Liver (tissue), 3 donors: ENCODE measurements around the gene PIEZO2.

Source experiments
- ATF3 ChIP-seq: IDR thresholded peaks from 2 replicates; pipeline ENCODE4 v1.6.1; 2016; ENCODE audit warnings: antibody characterized with exemption
- EGR1 ChIP-seq, 2 donors: IDR thresholded peaks; 2 replicates each; pipeline ENCODE4 v1.6.1; 2016 to 2018; ENCODE audit warnings: antibody characterized with exemption in 2 of 2, low read depth in 2 of 2
- FOXA1 ChIP-seq: IDR thresholded peaks from 2 replicates; pipeline ENCODE4 v1.6.1; 2016; ENCODE audit warnings: antibody characterized with exemption
- FOXA2 ChIP-seq: IDR thresholded peaks from 2 replicates; pipeline ENCODE4 v1.6.1; 2016; ENCODE audit warnings: antibody characterized with exemption
- GABPA ChIP-seq, 2 donors: IDR thresholded peaks in 1 of 2; conservative IDR thresholded peaks in 1 of 2; 2 replicates each; pipeline ENCODE4 v1.6.1; 2016; ENCODE audit warnings: antibody characterized with exemption in 2 of 2, mild to moderate bottlenecking in 1 of 2, moderate library complexity in 1 of 2
- HNF4A ChIP-seq, 2 donors: conservative IDR thresholded peaks; 2 replicates each; pipeline ENCODE4 v1.6.1; 2016; ENCODE audit warnings: antibody characterized with exemption in 2 of 2, mild to moderate bottlenecking in 2 of 2
- JUND ChIP-seq, 2 donors: IDR thresholded peaks; 2 replicates each; pipeline ENCODE4 v1.6.1; 2016; ENCODE audit warnings: antibody characterized with exemption in 2 of 2
- NR2F2 ChIP-seq: IDR thresholded peaks from 2 replicates; pipeline ENCODE4 v1.6.1; 2016; ENCODE audit warnings: antibody characterized with exemption
- RAD21 ChIP-seq, 2 donors: IDR thresholded peaks; 2 replicates each; pipeline ENCODE4 v1.6.1; 2016; ENCODE audit warnings: antibody characterized with exemption in 2 of 2, mild to moderate bottlenecking in 2 of 2
- SP1 ChIP-seq: IDR thresholded peaks from 2 replicates; pipeline ENCODE4 v1.6.1; 2018; ENCODE audit warnings: antibody characterized with exemption, mild to moderate bottlenecking
- TAF1 ChIP-seq: conservative IDR thresholded peaks from 2 replicates; pipeline ENCODE4 v1.6.1; 2016; ENCODE audit warnings: antibody characterized with exemption, mild to moderate bottlenecking
- YY1 ChIP-seq: IDR thresholded peaks from 2 replicates; pipeline ENCODE4 v1.6.1; 2016; ENCODE audit warnings: antibody characterized with exemption, mild to moderate bottlenecking
- TF ChIP-seq, protein P1 (sequence below): fragments of 150-350 bp; IDR thresholded peaks from 2 replicates; pipeline ENCODE4 v1.5.1; 2017; ENCODE audit warnings: improper control_type of control experiment, low read depth, low read length; ENCODE audit not compliant: missing input control
- TF ChIP-seq, protein P2 (sequence below): IDR thresholded peaks from 2 replicates; pipeline ENCODE4 v1.6.1; 2016; ENCODE audit warnings: antibody characterized with exemption
- donor health status: healthy.
- donor health status: healthy.

DNA sequence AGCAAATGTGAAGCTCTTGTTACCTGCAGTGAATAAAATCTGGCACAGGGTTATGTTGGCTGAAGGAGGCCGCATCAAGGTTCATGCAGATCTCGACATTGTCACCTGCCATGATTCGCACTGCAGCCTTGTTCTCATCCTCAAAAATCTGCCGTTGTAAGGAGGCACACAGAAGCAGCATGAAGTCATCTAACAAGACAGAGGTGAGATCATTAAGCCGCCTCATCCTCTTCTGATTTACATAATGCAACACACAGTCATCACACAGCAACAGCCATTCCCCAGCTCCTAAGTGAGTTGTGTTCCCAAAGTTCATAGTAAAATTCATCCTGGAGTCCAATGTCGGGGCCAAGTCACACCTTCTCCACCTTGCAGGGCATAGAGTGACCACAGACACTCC lies 391.4 kb downstream of the PIEZO2 start:
- no peak for TF ChIP-seq SP1
- TF ChIP-seq, protein P1, sequence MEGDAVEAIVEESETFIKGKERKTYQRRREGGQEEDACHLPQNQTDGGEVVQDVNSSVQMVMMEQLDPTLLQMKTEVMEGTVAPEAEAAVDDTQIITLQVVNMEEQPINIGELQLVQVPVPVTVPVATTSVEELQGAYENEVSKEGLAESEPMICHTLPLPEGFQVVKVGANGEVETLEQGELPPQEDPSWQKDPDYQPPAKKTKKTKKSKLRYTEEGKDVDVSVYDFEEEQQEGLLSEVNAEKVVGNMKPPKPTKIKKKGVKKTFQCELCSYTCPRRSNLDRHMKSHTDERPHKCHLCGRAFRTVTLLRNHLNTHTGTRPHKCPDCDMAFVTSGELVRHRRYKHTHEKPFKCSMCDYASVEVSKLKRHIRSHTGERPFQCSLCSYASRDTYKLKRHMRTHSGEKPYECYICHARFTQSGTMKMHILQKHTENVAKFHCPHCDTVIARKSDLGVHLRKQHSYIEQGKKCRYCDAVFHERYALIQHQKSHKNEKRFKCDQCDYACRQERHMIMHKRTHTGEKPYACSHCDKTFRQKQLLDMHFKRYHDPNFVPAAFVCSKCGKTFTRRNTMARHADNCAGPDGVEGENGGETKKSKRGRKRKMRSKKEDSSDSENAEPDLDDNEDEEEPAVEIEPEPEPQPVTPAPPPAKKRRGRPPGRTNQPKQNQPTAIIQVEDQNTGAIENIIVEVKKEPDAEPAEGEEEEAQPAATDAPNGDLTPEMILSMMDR: no peak
- no peak for TF ChIP-seq RAD21 (IDR thresholded peaks at IDR 0.05)
- no peak for TF ChIP-seq EGR1 (IDR thresholded peaks at IDR 0.05; ENCODE audit: low read depth in 2 of 2)
- TF ChIP-seq NR2F2: no peak
- no peak for TF ChIP-seq TAF1
- TF ChIP-seq JUND (IDR thresholded peaks at IDR 0.05): no peak
- TF ChIP-seq FOXA1: no peak
- TF ChIP-seq YY1: no peak
- TF ChIP-seq, protein P2, sequence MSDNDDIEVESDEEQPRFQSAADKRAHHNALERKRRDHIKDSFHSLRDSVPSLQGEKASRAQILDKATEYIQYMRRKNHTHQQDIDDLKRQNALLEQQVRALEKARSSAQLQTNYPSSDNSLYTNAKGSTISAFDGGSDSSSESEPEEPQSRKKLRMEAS: no peak
- no peak for TF ChIP-seq GABPA (IDR thresholded peaks at IDR 0.05 in 1 of 2, conservative IDR thresholded peaks at IDR 0.05 in 1 of 2)
- TF ChIP-seq ATF3: no peak
- no peak for TF ChIP-seq HNF4A (conservative IDR thresholded peaks at IDR 0.05)
- no peak for TF ChIP-seq FOXA2
